ENCODE measurements around the gene CTPS2.
"Not testable (repeated sequence)": the region's sequence is repeated elsewhere in the genome, so short reads cannot be mapped to it uniquely, and the experiment has no call there.

CTPS2 gene

GRCh38 chrX:16712548-16713155, at the start of gene CTPS2:
Gene CTPS2 (minus strand): TSS chrX:16712669. CDS start chrX:16702902, 9,767 bp downstream.
- DNase-seq = peak; percentile 73

GRCh38 chrX:16761500-16761899, 49.0 kb upstream of the CTPS2 start:
- not testable (repeated sequence) for DNase-seq

GRCh38 chrX:16756724-16757123, 44.3 kb upstream of the CTPS2 start:
- no peak for DNase-seq

- no peak for DNase-seq
These were observed 41.5 kb upstream of the CTPS2 start for GRCh38 chrX:16754019-16754418.

GRCh38 chrX:16750136-16750535, 37.7 kb upstream of the CTPS2 start:
- DNase-seq = no peak

- DNase-seq = no peak
These were observed 36.0 kb upstream of the CTPS2 start for GRCh38 chrX:16748425-16748824.

- no peak for DNase-seq
These were observed 33.2 kb upstream of the CTPS2 start for GRCh38 chrX:16745659-16746058.

- no peak for DNase-seq
These were observed 32.6 kb upstream of the CTPS2 start for GRCh38 chrX:16745102-16745501.

GRCh38 chrX:16743604-16744325, 31.3 kb upstream of the CTPS2 start:
- no peak for DNase-seq

- DNase-seq = no peak
These were observed 27.1 kb upstream of the CTPS2 start for GRCh38 chrX:16739574-16739973.

GRCh38 chrX:16737024-16737423, 24.6 kb upstream of the CTPS2 start:
- DNase-seq = no peak

GRCh38 chrX:16733013-16733412, 20.5 kb upstream of the CTPS2 start:
- no peak for DNase-seq

GRCh38 chrX:16730450-16730849, 18.0 kb upstream of the CTPS2 start:
- DNase-seq = no peak

GRCh38 chrX:16727637-16728036, 15.2 kb upstream of the CTPS2 start:
- DNase-seq = no peak

GRCh38 chrX:16726347-16726988, 14.0 kb upstream of the CTPS2 start:
- not testable (repeated sequence) for DNase-seq

GRCh38 chrX:16725072-16725471, 12.6 kb upstream of the CTPS2 start:
- DNase-seq = no peak

- DNase-seq = no peak
These were observed 10.0 kb upstream of the CTPS2 start for GRCh38 chrX:16722481-16722880.

GRCh38 chrX:16719334-16720084, 7.0 kb upstream of the CTPS2 start, which contains the start of gene SYAP1:
Gene SYAP1 (plus strand): TSS chrX:16719612. CDS start chrX:16719725, 113 bp downstream.
- peak; percentile 96 for DNase-seq

- DNase-seq = no peak
These were observed 6.4 kb upstream of the CTPS2 start for GRCh38 chrX:16718824-16719333.

GRCh38 chrX:16716451-16716850, 4.0 kb upstream of the CTPS2 start:
- DNase-seq = not testable (repeated sequence)

- not testable (repeated sequence) for DNase-seq
These were observed 3.2 kb upstream of the CTPS2 start for GRCh38 chrX:16715638-16716037.

- DNase-seq = no peak
These were observed 2.0 kb upstream of the CTPS2 start for GRCh38 chrX:16714504-16714903.

Measured in right hindlimb (tissue), 1 donor.